ENCODE measurements around the gene CAPZA2. TPM values are rescaled to one million over a fixed set of nuclear protein-coding genes. Genes with fewer than 3 reads are reported as not detected.
A peak's percentile ranks its signal among the peaks of the same experiment; 100 is the strongest.
"Not testable (repeated sequence)": the region's sequence is repeated elsewhere in the genome, so short reads cannot be mapped to it uniquely, and the experiment has no call there.

CAPZA2 gene
- total and polyA plus RNA-seq, 9 of the 15 experiments (the other 6 are each of a cell fraction or from before 2014, with no cell fraction given) = 67.0 to 524 (median 176) TPM

DNA sequence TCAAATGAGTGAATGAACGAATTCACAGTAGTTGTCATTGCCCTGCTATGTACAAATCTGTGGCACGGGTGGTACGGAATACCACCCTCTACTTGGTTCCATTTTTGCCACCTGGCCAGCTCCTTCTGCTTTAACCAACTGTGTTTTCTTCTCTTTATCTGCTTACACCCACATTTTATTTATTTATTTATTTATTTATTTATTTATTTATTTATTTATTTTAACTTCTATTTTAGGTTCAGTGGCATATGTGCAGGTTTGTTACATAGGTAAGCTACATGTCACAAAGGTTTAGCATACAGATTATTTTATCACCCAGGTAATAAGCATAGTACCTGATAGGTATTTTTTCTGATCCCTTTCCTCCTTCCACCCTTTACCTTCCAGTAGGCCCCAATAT, 42.2 kb upstream of the CAPZA2 start (continued):
- no peak for TF ChIP-seq SMAD1 (IDR thresholded peaks at IDR 0.05; ENCODE audit: low read depth, low read length, partially characterized antibody)
- no peak for TF ChIP-seq SMC3 (conservative IDR thresholded peaks at IDR 0.05; ENCODE audit: insufficient read depth, low read depth, low read length)
- TF ChIP-seq, protein P1, sequence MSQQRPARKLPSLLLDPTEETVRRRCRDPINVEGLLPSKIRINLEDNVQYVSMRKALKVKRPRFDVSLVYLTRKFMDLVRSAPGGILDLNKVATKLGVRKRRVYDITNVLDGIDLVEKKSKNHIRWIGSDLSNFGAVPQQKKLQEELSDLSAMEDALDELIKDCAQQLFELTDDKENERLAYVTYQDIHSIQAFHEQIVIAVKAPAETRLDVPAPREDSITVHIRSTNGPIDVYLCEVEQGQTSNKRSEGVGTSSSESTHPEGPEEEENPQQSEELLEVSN (IDR thresholded peaks at IDR 0.05; ENCODE audit: borderline replicate concordance in 1 of 2, extremely low read depth in 1 of 2, insufficient read depth in 1 of 2, insufficient read length in 1 of 2, low read depth in 1 of 2, low read length in 1 of 2, poor library complexity in 1 of 2, severe bottlenecking in 1 of 2) = no peak
- TF ChIP-seq, protein P2, sequence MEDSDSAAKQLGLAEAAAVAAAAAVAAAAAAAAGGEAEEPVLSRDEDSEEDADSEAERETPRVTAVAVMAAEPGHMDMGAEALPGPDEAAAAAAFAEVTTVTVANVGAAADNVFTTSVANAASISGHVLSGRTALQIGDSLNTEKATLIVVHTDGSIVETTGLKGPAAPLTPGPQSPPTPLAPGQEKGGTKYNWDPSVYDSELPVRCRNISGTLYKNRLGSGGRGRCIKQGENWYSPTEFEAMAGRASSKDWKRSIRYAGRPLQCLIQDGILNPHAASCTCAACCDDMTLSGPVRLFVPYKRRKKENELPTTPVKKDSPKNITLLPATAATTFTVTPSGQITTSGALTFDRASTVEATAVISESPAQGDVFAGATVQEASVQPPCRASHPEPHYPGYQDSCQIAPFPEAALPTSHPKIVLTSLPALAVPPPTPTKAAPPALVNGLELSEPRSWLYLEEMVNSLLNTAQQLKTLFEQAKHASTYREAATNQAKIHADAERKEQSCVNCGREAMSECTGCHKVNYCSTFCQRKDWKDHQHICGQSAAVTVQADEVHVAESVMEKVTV (CRISPR knock-in tag; IDR thresholded peaks at IDR 0.05) = no peak
- no peak for TF ChIP-seq ZNF165 (CRISPR knock-in tag; IDR thresholded peaks at IDR 0.05; ENCODE audit: borderline replicate concordance)

DNA sequence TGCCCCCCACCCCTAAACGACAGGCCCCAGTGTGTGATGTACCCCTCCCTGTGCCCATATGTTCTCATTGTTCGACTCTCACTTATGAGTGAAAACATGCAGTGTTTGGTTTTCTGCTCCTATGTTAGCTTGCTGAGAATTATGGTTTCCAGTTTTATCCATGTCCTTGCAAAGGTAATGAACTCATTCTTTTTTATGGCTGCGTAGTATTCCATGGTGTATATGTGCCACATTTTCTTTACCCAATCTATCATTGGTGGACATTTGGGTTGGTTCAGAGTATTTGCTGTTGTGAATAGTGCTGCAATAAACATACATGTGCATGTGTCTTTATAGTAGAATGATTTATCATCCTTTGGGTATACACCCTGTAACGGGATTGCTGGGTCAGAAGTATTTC, 40.7 kb upstream of the CAPZA2 start:
- H3K4me3 ChIP-seq; BruUV-seq (replicated peaks); H3K4me1 ChIP-seq (replicated peaks in 1 of 2; ENCODE audit: control insufficient read depth in 2 of 2, insufficient read depth in 2 of 2, low read length in 2 of 2); H4K20me1 ChIP-seq (replicated peaks; ENCODE audit: control insufficient read depth, insufficient read depth, low read length); H3K4me2 ChIP-seq (ENCODE audit: insufficient read depth, low read length); in situ Hi-C loops (cut with MboI); H3K9me3 ChIP-seq (replicated peaks; ENCODE audit: control insufficient read depth, insufficient read depth, low read depth, low read length); H3K27ac ChIP-seq (ENCODE audit: extremely low read depth, low read depth, low read length); POLR2A ChIA-PET; intact Hi-C loops (cut with micrococcal nuclease); H3K9ac ChIP-seq (ENCODE audit: insufficient read depth in 1 of 2, low read depth in 2 of 2, low read length in 2 of 2); H3K9me1 ChIP-seq (ENCODE audit: control insufficient read depth, insufficient read depth, low read length); H3K79me2 ChIP-seq (ENCODE audit: control insufficient read depth, insufficient read depth, low read length); FAIRE-seq; DNase-seq (ENCODE audit: extremely low read depth in 1 of 4, low spot score in 3 of 4); H3K36me3 ChIP-seq (ENCODE audit: control insufficient read depth, insufficient read depth, low read length); H2AFZ ChIP-seq (ENCODE audit: low read depth, low read length); ATAC-seq: not testable (repeated sequence)
- CTCF ChIA-PET (ENCODE audit: low intra/inter-chr PET ratio) = interaction anchor here (0.6 kb wide), 1 partner anchor 9 kb away, joined by 3 read pairs; no protein-coding TSS in a partner anchor
- TF ChIP-seq ZNF146 (CRISPR knock-in tag; IDR thresholded peaks at IDR 0.05; ENCODE audit: unreplicated experiment) = peak; percentile 75
- H3K27me3 ChIP-seq (ENCODE audit: control insufficient read depth in 2 of 2, insufficient read depth in 2 of 2, low read length in 2 of 2) = peaks cover 3 to 18% of the 10 kb centered on the region in 2 experiments; a peak in 3 of 5 replicates
- 4% methylated on average over 4 of the region's 4 CpGs for WGBS (ENCODE audit: insufficient coverage, low coverage, missing lambda C conversion rate)

All from K562 (cell line).